Spleen (tissue), 11 donors: ENCODE measurements around the gene CDYL2. TPM values are rescaled to one million over a fixed set of nuclear protein-coding genes. Genes with fewer than 3 reads are reported as not detected.
"Not testable (repeated sequence)": the region's sequence is repeated elsewhere in the genome, so short reads cannot be mapped to it uniquely, and the experiment has no call there.

Experiments
- DNase-seq: peaks from one replicate; pipeline ENCODE4 v3.0.0-alpha.2; 2020
- H3K27ac ChIP-seq, 8 donors: fragments of 200-600 bp; sonication (generic) in 7 of 8; 1 replicate in 4 of 8; 2 replicates in 4 of 8; pipeline versions ENCODE4 v1.5.0 to v1.8.0; 2016 to 2021; ENCODE audit warnings: inconsistent platforms in 4 of 8, mild to moderate bottlenecking in 4 of 8, moderate library complexity in 1 of 8
- H3K27me3 ChIP-seq, 7 donors: fragments of 200-600 bp; sonication (generic) in 6 of 7; replicated peaks in 1 of 7; 1 replicate in 4 of 7; 2 replicates in 3 of 7; pipeline versions ENCODE4 v1.5.0 to v1.8.0; 2016 to 2021; ENCODE audit warnings: inconsistent platforms in 3 of 7, mild to moderate bottlenecking in 1 of 7
- H3K36me3 ChIP-seq, 6 donors: fragments of 200-600 bp; sonication (generic) in 5 of 6; 1 replicate in 4 of 6; 2 replicates in 2 of 6; pipeline versions ENCODE4 v1.5.0 to v1.8.0; 2016 to 2021; ENCODE audit warnings: inconsistent platforms in 2 of 6
- H3K4me1 ChIP-seq, 6 donors: fragments of 200-600 bp; sonication (generic) in 5 of 6; 1 replicate in 3 of 6; 2 replicates in 3 of 6; pipeline versions ENCODE4 v1.5.0 to v1.8.0; 2016 to 2021; ENCODE audit warnings: inconsistent platforms in 3 of 6
- H3K4me3 ChIP-seq, 8 donors: fragments of 200-600 bp; sonication (generic) in 7 of 8; 1 replicate in 4 of 8; 2 replicates in 4 of 8; pipeline versions ENCODE4 v1.5.0 to v1.8.0; 2016 to 2021; ENCODE audit warnings: inconsistent platforms in 4 of 8, mild to moderate bottlenecking in 4 of 8, moderate library complexity in 2 of 8
- H3K9me3 ChIP-seq, 8 donors: fragments of 200-600 bp; sonication (generic) in 7 of 8; 1 replicate in 4 of 8; 2 replicates in 4 of 8; pipeline versions ENCODE4 v1.5.0 to v1.8.0; 2016 to 2021; ENCODE audit warnings: inconsistent platforms in 4 of 8
- CTCF ChIP-seq, 11 experiments: fragments of 200-600 bp in 7 of 11; fragments of 450-650 bp in 4 of 11; sonication (generic) in 4 of 11; IDR thresholded peaks in 8 of 11; conservative IDR thresholded peaks in 3 of 11; 1 replicate in 7 of 11; 2 replicates in 4 of 11; pipeline versions ENCODE4 v1.4.0 to v1.8.0; 2016 to 2021; ENCODE audit warnings: antibody characterized with exemption in 11 of 11, inconsistent platforms in 4 of 11, mild to moderate bottlenecking in 1 of 11
- POLR2A ChIP-seq, 3 donors: fragments of 450-650 bp; IDR thresholded peaks; one replicate each; pipeline ENCODE4 v1.5.1; 2017; ENCODE audit warnings: antibody characterized with exemption in 3 of 3, mild to moderate bottlenecking in 1 of 3
- POLR2AphosphoS5 ChIP-seq, 3 donors: sonication (generic); formaldehyde crosslinking; IDR thresholded peaks; one replicate each; pipeline ENCODE4 v1.5.1; 2017; ENCODE audit warnings: antibody characterized with exemption in 3 of 3
- WGBS, 5 donors: extraction: QIAGEN DNeasy Blood & Tissue Kit in 3 of 5; methylation state at CpG; one replicate each; pipeline versions ENCODE4 v1.1.5 to v1.1.7; 2013 to 2018; 5-methylcytosine and 5-hydroxymethylcytosine counted together
- intact Hi-C: fragments of 100-400 bp; cut with DNase I; formaldehyde crosslinking; loops from one replicate; pipeline ENCODE4 v1.15.0; 2023; ENCODE audit warnings: low total_unique reads
- polyA plus RNA-seq, 3 donors: library from polyadenylated mRNA; stranded (reverse); fragments of 200-250 nt; gene quantifications; one replicate each; pipeline ENCODE4 v1.2.1, GENCODE V29; 2013
- total RNA-seq, 7 donors: library from RNA; depleted of rRNA in 3 of 7; stranded (reverse); fragments of >200 nt in 3 of 7; fragmentation: NEBNext Ultra II Directional in 4 of 7; extraction: Animal tissue kit (Norgen Biotek cat#: 25700) in 4 of 7; gene quantifications; one replicate each; pipeline versions ENCODE4 v1.1.0 to v1.2.1, GENCODE V29; 2016 to 2021
- donor health status: healthy with polysubstance abuse.
- donor health status: DM: no; HTN: no; CAD: no; lungs with moderate emphysema.
- donor health status: DM: no; HTN: no; CAD: no.
- donor health status: Bipolar disorder and iron deficiency.
- donor health status: healthy.
- donor health status: DM: no; HTN: no; CAD: no.
- donor health status: DM: yes; HTN: yes; CAD: no.

The CDYL2 gene
- total and polyA plus RNA-seq, 10 donors = 1.4 to 28.3 (median 12.5) TPM

- H3K36me3 ChIP-seq = no peaks in the 10 kb centered on the region
- no peak overlapping the region for H3K4me3 ChIP-seq
- intact Hi-C loops = loop anchor here (10.0 kb wide), 1 partner anchor 290 kb away; no protein-coding TSS in a partner anchor
- H3K9me3 ChIP-seq = no peaks in the 10 kb centered on the region
- no peak for DNase-seq
- H3K27ac ChIP-seq = no peak overlapping the region
- no peaks in the 10 kb centered on the region for H3K27me3 ChIP-seq
- 22 to 25% (median 24%) methylated on average over 5 of the region's 5 CpGs for WGBS, 5 donors
- no peak for TF ChIP-seq POLR2AphosphoS5 (IDR thresholded peaks at IDR 0.05)
- no peak for TF ChIP-seq POLR2A (IDR thresholded peaks at IDR 0.05)
- peak; percentile 37 to 89 (median 71) for TF ChIP-seq CTCF (IDR thresholded peaks at IDR 0.05 in 8 of 11, conservative IDR thresholded peaks at IDR 0.05 in 3 of 11)
- peaks cover 0 to 5% (median 2%) of the 10 kb centered on the region in 6 donors for H3K4me1 ChIP-seq
Observed at GRCh38 chr16:80824623-80825364, 20.4 kb upstream of the CDYL2 start.

GRCh38 chr16:80819988-80820387 lies 15.6 kb upstream of the CDYL2 start:
- intact Hi-C loops = loop anchor here (10.0 kb wide), 1 partner anchor 285 kb away; no protein-coding TSS in a partner anchor
- no peak for TF ChIP-seq POLR2AphosphoS5 (IDR thresholded peaks at IDR 0.05)
- no peak for TF ChIP-seq POLR2A (IDR thresholded peaks at IDR 0.05)
- TF ChIP-seq CTCF (IDR thresholded peaks at IDR 0.05 in 8 of 11, conservative IDR thresholded peaks at IDR 0.05 in 3 of 11) = no peak

GRCh38 chr16:80816356-80816755 lies 12.0 kb upstream of the CDYL2 start:
- H3K4me3 ChIP-seq = no peak overlapping the region
- peaks cover 0 to 4% (median 0%) of the 10 kb centered on the region in 8 donors for H3K9me3 ChIP-seq
- no peaks in the 10 kb centered on the region for H3K36me3 ChIP-seq
- WGBS, 5 donors = 79 to 89% (median 81%) methylated on average over 7 of the region's 7 CpGs
- no peak overlapping the region for H3K27ac ChIP-seq
- intact Hi-C loops = no loop called here
- TF ChIP-seq POLR2A (IDR thresholded peaks at IDR 0.05) = no peak
- no peak for TF ChIP-seq CTCF (IDR thresholded peaks at IDR 0.05 in 8 of 11, conservative IDR thresholded peaks at IDR 0.05 in 3 of 11)
- no peak for TF ChIP-seq POLR2AphosphoS5 (IDR thresholded peaks at IDR 0.05)
- no peak for DNase-seq
- H3K27me3 ChIP-seq = peaks cover 0 to 5% (median 0%) of the 10 kb centered on the region in 7 donors
- H3K4me1 ChIP-seq = no peaks in the 10 kb centered on the region

More at GRCh38 chr16:80819988-80820387, 15.6 kb upstream of the CDYL2 start:
- WGBS, 5 donors = 93 to 98% (median 93%) methylated on average over 2 of the region's 2 CpGs
- peaks cover 0 to 5% (median 0%) of the 10 kb centered on the region in 7 donors for H3K27me3 ChIP-seq
- no peak overlapping the region for H3K4me3 ChIP-seq
- no peak for DNase-seq
- H3K36me3 ChIP-seq = no peaks in the 10 kb centered on the region
- H3K27ac ChIP-seq = no peak overlapping the region
- H3K4me1 ChIP-seq = peaks cover 0 to 5% (median 0%) of the 10 kb centered on the region in 6 donors
- peaks cover 0 to 4% (median 0%) of the 10 kb centered on the region in 8 donors for H3K9me3 ChIP-seq

- H3K27me3 ChIP-seq, H3K36me3 ChIP-seq, H3K27ac ChIP-seq, intact Hi-C loops, H3K9me3 ChIP-seq, H3K4me3 ChIP-seq, DNase-seq, H3K4me1 ChIP-seq: not testable (repeated sequence)
- 94 to 100% (median 99%) methylated on average over 2 of the region's 2 CpGs for WGBS, 5 donors
Observed at GRCh38 chr16:80815278-80815677, 10.9 kb upstream of the CDYL2 start.
